HepG2 (cell line): ENCODE results near the gene DMPK. TPM values are rescaled to one million over a fixed set of nuclear protein-coding genes. Genes with fewer than 3 reads are reported as not detected.
A peak's percentile ranks its signal among the peaks of the same experiment; 100 is the strongest.

Experiments used
- ELF1 ChIP-seq: sonication (generic); formaldehyde crosslinking; IDR thresholded peaks from 2 replicates; pipeline ENCODE4 v1.4.0; 2020; ENCODE audit warnings: missing genetic modification reagents
- ELF3 ChIP-seq: IDR thresholded peaks from 2 replicates; pipeline ENCODE4 v1.6.1; 2016; ENCODE audit warnings: missing genetic modification reagents, missing compliant biosample characterization
- GABPA ChIP-seq, 2 experiments: IDR thresholded peaks; 2 replicates each; pipeline ENCODE4 v1.6.1; 2011 to 2016; ENCODE audit warnings: low read depth in 2 of 2, low read length in 1 of 2, missing biosample characterization in 1 of 2, missing genetic modification characterization in 1 of 2
- MATR3 ChIP-seq: sonication (generic); formaldehyde crosslinking; IDR thresholded peaks from 2 replicates; pipeline ENCODE4 v1.4.0; 2020; ENCODE audit warnings: missing genetic modification reagents
- NFYB ChIP-seq: sonication (generic); formaldehyde crosslinking; IDR thresholded peaks from 2 replicates; pipeline ENCODE4 v1.4.0; 2020; ENCODE audit warnings: missing genetic modification reagents
- TAF1 ChIP-seq: sonication (generic); formaldehyde crosslinking; IDR thresholded peaks from 2 replicates; pipeline ENCODE4 v1.4.0; 2020; ENCODE audit warnings: missing genetic modification reagents
- ZBTB20 ChIP-seq: sonication (generic); formaldehyde crosslinking; IDR thresholded peaks from 2 replicates; pipeline ENCODE4 v1.8.1; 2023; ENCODE audit warnings: missing genetic modification reagents, low read depth, mild to moderate bottlenecking, borderline replicate concordance
- ZNF160 ChIP-seq: sonication (generic); formaldehyde crosslinking; IDR thresholded peaks from 2 replicates; pipeline ENCODE4 v1.8.0; 2022; ENCODE audit warnings: mild to moderate bottlenecking, inconsistent platforms, missing genetic modification reagents
- ZNF343 ChIP-seq: sonication (generic); formaldehyde crosslinking; IDR thresholded peaks from 2 replicates; pipeline ENCODE4 v1.4.0; 2020; ENCODE audit warnings: mild to moderate bottlenecking, missing genetic modification reagents
- ZNF383 ChIP-seq: sonication (generic); formaldehyde crosslinking; IDR thresholded peaks from 2 replicates; pipeline ENCODE4 v1.4.0; 2020; ENCODE audit warnings: missing genetic modification reagents, mild to moderate bottlenecking, borderline replicate concordance
- ZNF44 ChIP-seq: sonication (generic); formaldehyde crosslinking; IDR thresholded peaks from 2 replicates; pipeline ENCODE4 v1.5.1; 2020; ENCODE audit warnings: mild to moderate bottlenecking, missing genetic modification reagents
- ZSCAN25 ChIP-seq: sonication (generic); formaldehyde crosslinking; IDR thresholded peaks from 2 replicates; pipeline ENCODE4 v1.8.0; 2022; ENCODE audit warnings: mild to moderate bottlenecking, missing genetic modification reagents
- polyA plus RNA-seq, 8 experiments: library from polyadenylated mRNA; depleted of rRNA in 3 of 8; stranded (reverse) in 7 of 8; unstranded in 1 of 8; fragments of >200 nt; fragmentation: Illumina TruSeq in 4 of 8; extraction: Trizol in 4 of 8; gene quantifications; 2 replicates each; pipeline versions ENCODE4 v1.2.1 to v1.2.3, GENCODE V29; 2011 to 2016; ENCODE audit warnings: low read depth in 4 of 8, missing spikeins in 1 of 8, mixed read lengths in 1 of 8; ENCODE audit not compliant: insufficient read depth in 1 of 8
- total RNA-seq, 5 experiments: library from RNA; depleted of rRNA; stranded (reverse); fragments of >200 nt; fragmentation: Illumina TruSeq; extraction: Trizol; gene quantifications; 2 replicates each; pipeline ENCODE4 v1.2.3, GENCODE V29; 2016; ENCODE audit warnings: low read depth in 1 of 5
- TF ChIP-seq, protein P1 (sequence below): sonication (generic); formaldehyde crosslinking; IDR thresholded peaks from 2 replicates; pipeline ENCODE4 v1.9.0; 2022; ENCODE audit warnings: missing genetic modification reagents, mild to moderate bottlenecking, borderline replicate concordance
- TF ChIP-seq, protein P2 (sequence below): fragments of 450-650 bp; IDR thresholded peaks from 2 replicates; pipeline ENCODE4 v1.6.1; 2017; ENCODE audit warnings: mild to moderate bottlenecking
- TF ChIP-seq, protein P3 (sequence below): sonication (generic); formaldehyde crosslinking; IDR thresholded peaks from 2 replicates; pipeline ENCODE4 v1.4.0; 2020; ENCODE audit warnings: missing genetic modification reagents
- TF ChIP-seq, protein P4 (sequence below): sonication (generic); formaldehyde crosslinking; IDR thresholded peaks from 2 replicates; pipeline ENCODE4 v1.4.0; 2020; ENCODE audit warnings: missing genetic modification reagents
- TF ChIP-seq, protein P5 (sequence below): sonication (generic); formaldehyde crosslinking; IDR thresholded peaks from 2 replicates; pipeline ENCODE4 v1.4.0; 2020; ENCODE audit warnings: mild to moderate bottlenecking, missing genetic modification reagents

Gene DMPK
- total and polyA plus RNA-seq, 2 of the 13 experiments (the other 11 are each of a cell fraction or from before 2014, with no cell fraction given) = 5.3 to 8.8 TPM

DNA sequence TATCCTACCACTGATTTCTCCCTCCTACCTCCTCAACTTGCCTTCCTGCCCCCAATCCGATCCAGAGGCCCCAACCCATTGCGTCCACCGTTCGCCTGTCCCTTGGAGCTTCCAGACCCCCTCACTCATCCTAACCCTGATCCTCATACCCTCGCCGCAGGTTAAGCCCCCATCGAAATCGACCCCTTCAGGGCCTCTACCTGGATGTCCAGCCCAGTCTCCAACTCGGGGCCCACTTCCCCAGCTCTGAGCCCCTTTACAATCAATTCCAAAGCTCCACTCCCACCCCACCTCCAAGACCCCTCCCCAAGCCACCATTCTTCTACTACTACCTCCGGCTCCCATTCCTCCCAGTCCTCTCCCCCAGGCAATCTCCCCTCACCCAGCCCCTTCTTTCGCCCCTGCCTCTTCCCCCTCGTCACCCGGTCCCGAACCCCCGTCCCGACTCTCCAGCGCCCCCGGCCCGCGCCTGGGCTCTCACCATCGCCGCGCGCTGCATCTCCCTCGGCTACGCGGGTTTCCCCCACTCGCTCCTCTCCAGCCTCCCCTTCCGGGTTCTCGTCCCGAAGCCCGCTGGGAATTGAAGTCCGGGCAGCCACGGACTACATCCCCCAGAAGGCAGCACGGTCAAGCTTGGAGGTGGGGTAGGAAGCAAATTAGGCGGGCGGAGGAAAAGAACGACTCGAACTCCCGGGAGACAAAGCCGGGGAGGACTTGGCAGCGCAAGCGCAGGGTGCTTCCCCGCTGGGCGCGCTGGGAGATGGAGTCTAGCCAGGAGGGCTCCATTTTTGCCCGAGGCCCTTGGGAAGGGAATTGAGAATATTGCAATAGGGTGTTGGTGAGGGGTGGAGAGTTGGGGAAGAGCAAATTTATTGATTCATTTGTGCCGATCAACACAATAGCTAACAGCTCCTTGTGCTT lies 51.7 kb downstream of the DMPK start, which contains the start of gene FBXO46 (continued):
- TF ChIP-seq, protein P1, sequence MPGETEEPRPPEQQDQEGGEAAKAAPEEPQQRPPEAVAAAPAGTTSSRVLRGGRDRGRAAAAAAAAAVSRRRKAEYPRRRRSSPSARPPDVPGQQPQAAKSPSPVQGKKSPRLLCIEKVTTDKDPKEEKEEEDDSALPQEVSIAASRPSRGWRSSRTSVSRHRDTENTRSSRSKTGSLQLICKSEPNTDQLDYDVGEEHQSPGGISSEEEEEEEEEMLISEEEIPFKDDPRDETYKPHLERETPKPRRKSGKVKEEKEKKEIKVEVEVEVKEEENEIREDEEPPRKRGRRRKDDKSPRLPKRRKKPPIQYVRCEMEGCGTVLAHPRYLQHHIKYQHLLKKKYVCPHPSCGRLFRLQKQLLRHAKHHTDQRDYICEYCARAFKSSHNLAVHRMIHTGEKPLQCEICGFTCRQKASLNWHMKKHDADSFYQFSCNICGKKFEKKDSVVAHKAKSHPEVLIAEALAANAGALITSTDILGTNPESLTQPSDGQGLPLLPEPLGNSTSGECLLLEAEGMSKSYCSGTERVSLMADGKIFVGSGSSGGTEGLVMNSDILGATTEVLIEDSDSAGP (CRISPR knock-in tag) = peak; percentile 94
- TF ChIP-seq GABPA (IDR thresholded peaks at IDR 0.05; ENCODE audit: low read depth, low read length) = peak; percentile 67
- peak; percentile 93 for TF ChIP-seq GABPA (CRISPR knock-in tag; IDR thresholded peaks at IDR 0.05; ENCODE audit: low read depth)
- peak; percentile 41; the same call in 1 of the 2 replicates for TF ChIP-seq TAF1 (CRISPR knock-in tag)
- no peak for TF ChIP-seq ZNF44 (CRISPR knock-in tag)
- 0 out of 2 replicates have a peak, but pooled peaks have one; percentile 20 for TF ChIP-seq ZSCAN25 (CRISPR knock-in tag)
- TF ChIP-seq, protein P2, sequence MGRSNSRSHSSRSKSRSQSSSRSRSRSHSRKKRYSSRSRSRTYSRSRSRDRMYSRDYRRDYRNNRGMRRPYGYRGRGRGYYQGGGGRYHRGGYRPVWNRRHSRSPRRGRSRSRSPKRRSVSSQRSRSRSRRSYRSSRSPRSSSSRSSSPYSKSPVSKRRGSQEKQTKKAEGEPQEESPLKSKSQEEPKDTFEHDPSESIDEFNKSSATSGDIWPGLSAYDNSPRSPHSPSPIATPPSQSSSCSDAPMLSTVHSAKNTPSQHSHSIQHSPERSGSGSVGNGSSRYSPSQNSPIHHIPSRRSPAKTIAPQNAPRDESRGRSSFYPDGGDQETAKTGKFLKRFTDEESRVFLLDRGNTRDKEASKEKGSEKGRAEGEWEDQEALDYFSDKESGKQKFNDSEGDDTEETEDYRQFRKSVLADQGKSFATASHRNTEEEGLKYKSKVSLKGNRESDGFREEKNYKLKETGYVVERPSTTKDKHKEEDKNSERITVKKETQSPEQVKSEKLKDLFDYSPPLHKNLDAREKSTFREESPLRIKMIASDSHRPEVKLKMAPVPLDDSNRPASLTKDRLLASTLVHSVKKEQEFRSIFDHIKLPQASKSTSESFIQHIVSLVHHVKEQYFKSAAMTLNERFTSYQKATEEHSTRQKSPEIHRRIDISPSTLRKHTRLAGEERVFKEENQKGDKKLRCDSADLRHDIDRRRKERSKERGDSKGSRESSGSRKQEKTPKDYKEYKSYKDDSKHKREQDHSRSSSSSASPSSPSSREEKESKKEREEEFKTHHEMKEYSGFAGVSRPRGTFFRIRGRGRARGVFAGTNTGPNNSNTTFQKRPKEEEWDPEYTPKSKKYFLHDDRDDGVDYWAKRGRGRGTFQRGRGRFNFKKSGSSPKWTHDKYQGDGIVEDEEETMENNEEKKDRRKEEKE = no peak
- no peak for TF ChIP-seq MATR3 (CRISPR knock-in tag)
- peak; percentile 47; the same call in 1 of the 2 replicates for TF ChIP-seq NFYB (CRISPR knock-in tag)
- 0 out of 2 replicates have a peak, but pooled peaks have one; percentile 5 for TF ChIP-seq ZNF343 (CRISPR knock-in tag)
- TF ChIP-seq ELF1 = peak; percentile 100
- TF ChIP-seq ZBTB20 (CRISPR knock-in tag) = peak; percentile 8; the same call in 1 of the 2 replicates
- TF ChIP-seq, protein P3, sequence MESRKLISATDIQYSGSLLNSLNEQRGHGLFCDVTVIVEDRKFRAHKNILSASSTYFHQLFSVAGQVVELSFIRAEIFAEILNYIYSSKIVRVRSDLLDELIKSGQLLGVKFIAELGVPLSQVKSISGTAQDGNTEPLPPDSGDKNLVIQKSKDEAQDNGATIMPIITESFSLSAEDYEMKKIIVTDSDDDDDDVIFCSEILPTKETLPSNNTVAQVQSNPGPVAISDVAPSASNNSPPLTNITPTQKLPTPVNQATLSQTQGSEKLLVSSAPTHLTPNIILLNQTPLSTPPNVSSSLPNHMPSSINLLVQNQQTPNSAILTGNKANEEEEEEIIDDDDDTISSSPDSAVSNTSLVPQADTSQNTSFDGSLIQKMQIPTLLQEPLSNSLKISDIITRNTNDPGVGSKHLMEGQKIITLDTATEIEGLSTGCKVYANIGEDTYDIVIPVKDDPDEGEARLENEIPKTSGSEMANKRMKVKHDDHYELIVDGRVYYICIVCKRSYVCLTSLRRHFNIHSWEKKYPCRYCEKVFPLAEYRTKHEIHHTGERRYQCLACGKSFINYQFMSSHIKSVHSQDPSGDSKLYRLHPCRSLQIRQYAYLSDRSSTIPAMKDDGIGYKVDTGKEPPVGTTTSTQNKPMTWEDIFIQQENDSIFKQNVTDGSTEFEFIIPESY (CRISPR knock-in tag) = peak; percentile 45; the same call in 1 of the 2 replicates
- TF ChIP-seq ZNF160 (CRISPR knock-in tag) = 0 out of 2 replicates have a peak, but pooled peaks have one; percentile 28
- peak; percentile 94 for TF ChIP-seq ELF3 (CRISPR knock-in tag)
- no peak for TF ChIP-seq ZNF383 (CRISPR knock-in tag)
- TF ChIP-seq, protein P4, sequence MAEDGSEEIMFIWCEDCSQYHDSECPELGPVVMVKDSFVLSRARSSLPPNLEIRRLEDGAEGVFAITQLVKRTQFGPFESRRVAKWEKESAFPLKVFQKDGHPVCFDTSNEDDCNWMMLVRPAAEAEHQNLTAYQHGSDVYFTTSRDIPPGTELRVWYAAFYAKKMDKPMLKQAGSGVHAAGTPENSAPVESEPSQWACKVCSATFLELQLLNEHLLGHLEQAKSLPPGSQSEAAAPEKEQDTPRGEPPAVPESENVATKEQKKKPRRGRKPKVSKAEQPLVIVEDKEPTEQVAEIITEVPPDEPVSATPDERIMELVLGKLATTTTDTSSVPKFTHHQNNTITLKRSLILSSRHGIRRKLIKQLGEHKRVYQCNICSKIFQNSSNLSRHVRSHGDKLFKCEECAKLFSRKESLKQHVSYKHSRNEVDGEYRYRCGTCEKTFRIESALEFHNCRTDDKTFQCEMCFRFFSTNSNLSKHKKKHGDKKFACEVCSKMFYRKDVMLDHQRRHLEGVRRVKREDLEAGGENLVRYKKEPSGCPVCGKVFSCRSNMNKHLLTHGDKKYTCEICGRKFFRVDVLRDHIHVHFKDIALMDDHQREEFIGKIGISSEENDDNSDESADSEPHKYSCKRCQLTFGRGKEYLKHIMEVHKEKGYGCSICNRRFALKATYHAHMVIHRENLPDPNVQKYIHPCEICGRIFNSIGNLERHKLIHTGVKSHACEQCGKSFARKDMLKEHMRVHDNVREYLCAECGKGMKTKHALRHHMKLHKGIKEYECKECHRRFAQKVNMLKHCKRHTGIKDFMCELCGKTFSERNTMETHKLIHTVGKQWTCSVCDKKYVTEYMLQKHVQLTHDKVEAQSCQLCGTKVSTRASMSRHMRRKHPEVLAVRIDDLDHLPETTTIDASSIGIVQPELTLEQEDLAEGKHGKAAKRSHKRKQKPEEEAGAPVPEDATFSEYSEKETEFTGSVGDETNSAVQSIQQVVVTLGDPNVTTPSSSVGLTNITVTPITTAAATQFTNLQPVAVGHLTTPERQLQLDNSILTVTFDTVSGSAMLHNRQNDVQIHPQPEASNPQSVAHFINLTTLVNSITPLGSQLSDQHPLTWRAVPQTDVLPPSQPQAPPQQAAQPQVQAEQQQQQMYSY = no peak
- TF ChIP-seq, protein P5, sequence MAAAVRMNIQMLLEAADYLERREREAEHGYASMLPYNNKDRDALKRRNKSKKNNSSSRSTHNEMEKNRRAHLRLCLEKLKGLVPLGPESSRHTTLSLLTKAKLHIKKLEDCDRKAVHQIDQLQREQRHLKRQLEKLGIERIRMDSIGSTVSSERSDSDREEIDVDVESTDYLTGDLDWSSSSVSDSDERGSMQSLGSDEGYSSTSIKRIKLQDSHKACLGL = 0 out of 2 replicates have a peak, but pooled peaks have one; percentile 18
